ENCODE data around the gene FILIP1L. TPM values are rescaled to one million over a fixed set of nuclear protein-coding genes. Genes with fewer than 3 reads are reported as not detected.

FILIP1L gene
- total and polyA plus RNA-seq, 11 donors, result 18.2 to 120 (median 77.3) TPM

DNA sequence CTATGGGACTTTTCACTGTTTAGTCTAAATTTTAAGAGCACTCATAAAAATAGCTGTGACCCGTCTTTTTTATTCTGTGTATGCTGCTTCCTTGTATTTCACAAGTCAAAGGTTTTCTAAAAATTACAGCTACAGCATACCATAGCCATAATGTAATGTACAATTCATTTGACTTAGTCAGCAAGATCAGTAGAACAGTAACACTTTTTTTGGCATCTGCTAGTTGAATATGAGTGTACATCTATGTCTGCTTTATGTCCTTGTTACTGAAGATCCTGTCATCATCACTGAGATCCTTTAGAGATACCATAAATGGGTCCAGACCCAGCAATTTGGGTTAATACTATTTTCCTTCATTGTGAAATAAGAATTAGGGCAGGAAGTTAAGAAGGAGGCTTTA, 254.5 kb downstream of the FILIP1L start:
- WGBS, 4 donors, result 23 to 43% (median 35%) methylated on average over 1 of the region's 1 CpG
- TF ChIP-seq, protein P1, sequence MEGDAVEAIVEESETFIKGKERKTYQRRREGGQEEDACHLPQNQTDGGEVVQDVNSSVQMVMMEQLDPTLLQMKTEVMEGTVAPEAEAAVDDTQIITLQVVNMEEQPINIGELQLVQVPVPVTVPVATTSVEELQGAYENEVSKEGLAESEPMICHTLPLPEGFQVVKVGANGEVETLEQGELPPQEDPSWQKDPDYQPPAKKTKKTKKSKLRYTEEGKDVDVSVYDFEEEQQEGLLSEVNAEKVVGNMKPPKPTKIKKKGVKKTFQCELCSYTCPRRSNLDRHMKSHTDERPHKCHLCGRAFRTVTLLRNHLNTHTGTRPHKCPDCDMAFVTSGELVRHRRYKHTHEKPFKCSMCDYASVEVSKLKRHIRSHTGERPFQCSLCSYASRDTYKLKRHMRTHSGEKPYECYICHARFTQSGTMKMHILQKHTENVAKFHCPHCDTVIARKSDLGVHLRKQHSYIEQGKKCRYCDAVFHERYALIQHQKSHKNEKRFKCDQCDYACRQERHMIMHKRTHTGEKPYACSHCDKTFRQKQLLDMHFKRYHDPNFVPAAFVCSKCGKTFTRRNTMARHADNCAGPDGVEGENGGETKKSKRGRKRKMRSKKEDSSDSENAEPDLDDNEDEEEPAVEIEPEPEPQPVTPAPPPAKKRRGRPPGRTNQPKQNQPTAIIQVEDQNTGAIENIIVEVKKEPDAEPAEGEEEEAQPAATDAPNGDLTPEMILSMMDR (IDR thresholded peaks at IDR 0.05), result no peak
- TF ChIP-seq POLR2A (IDR thresholded peaks at IDR 0.05), result no peak
- peak in 2 of 4 donors; percentile 21 to 51 for ATAC-seq

DNA sequence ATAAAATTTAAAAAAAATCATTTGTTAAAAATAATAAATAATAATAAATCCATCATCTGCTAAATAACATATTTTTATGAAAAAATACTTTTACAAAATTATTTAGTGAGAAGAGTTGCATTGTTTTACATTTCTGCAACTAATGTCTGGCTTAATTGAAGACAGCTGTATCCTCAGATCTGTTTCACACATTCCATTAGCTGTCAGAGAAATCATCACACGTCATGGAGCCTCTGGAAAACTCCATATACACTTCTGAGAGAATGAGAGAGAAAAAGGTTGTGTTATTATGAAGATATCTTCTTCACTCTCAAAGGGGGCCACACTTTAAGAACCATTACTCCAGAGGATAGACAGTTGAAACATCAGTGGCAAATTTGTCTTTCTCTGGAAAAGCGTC, 255.8 kb downstream of the FILIP1L start:
- H3K4me3 ChIP-seq, result no peak overlapping the region
- no peaks in the 10 kb centered on the region for H3K27me3 ChIP-seq
- 68 to 78% (median 70%) methylated on average over 2 of the region's 2 CpGs for WGBS, 4 donors
- ATAC-seq (no peak), DNase-seq (no peak)
- H3K9me3 ChIP-seq, result no peaks in the 10 kb centered on the region
- intact Hi-C loops (cut with DNase I), result no loop called here
- peaks cover 3 to 75% (median 44%) of the 10 kb centered on the region in 12 donors for H3K4me1 ChIP-seq
- peaks cover 0 to 89% (median 57%) of the 10 kb centered on the region in 9 donors for H3K36me3 ChIP-seq
- H3K27ac ChIP-seq, result peak overlapping the region in 2 of 12 donors; percentile 21 to 89
- TF ChIP-seq, protein P1 (IDR thresholded peaks at IDR 0.05), result no peak
- TF ChIP-seq POLR2A (IDR thresholded peaks at IDR 0.05), result no peak

More for the DNA sequence above, 254.5 kb downstream of the FILIP1L start:
- Histone ChIP-seq H3K4me1 (peaks cover 3 to 83% (median 43%) of the 10 kb centered on the region in 12 donors), H3K27ac (peak overlapping the region in 6 of 12 donors; percentile 15 to 89 (median 34)), H3K4me3 (no peak overlapping the region), H3K27me3 (no peaks in the 10 kb centered on the region), H3K9me3 (no peaks in the 10 kb centered on the region), H3K36me3 (peaks cover 0 to 91% (median 52%) of the 10 kb centered on the region in 9 donors)
- intact Hi-C loops (cut with DNase I), result no loop called here
- DNase-seq, result no peak

DNA sequence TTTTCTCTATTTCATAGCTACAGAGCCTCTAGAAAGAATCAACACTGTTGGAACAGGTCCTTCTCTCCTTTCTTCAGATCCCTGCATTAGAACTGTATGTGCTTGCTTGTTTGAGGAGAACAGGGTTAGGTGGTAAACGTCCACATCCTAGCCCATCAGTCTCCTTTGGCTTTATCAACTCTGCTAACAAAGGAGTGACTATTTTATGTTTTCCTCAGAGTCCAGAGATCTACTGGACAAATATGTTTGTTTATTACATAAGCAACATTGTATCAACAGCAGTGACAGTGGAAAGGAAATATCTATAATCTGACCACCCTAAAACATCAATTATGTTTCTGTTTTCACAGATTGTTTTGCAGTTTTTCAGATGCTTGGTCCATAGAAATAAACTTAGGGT, 257.0 kb downstream of the FILIP1L start:
- no peak overlapping the region for H3K4me3 ChIP-seq

DNA sequence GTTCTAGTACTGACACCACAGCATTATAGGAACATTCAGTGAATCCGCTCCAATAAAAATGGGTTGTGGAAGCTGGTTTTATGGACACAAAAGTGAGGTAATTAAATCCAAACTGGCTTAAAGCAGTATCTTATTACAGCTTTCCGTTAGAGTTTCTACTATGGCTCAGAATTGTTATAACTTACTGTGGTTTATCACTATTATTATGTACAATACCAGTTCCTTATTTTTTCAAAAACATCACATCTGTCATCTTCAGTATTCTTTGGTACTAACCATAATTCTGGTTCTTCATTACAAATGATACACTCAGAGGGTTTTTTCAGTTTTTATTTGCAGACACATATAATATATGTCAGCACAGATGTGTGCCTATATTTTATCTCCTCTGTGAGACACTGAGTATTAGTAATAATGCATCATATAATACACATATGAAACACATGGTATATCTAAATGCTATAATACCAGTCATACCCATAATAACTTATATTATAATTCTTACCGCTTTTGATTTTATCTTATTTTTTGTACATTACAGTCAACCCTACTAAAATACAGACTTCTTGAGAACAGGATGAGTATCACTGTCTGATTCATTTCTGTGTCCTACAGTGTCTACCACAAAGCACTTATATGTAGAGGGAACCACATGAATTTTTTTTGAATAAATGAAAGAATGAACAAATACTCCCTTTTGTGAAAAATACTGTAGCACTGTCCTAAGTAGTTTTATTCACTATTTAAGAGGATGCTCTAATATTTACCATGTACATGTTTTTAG, 257.7 kb downstream of the FILIP1L start:
- TF ChIP-seq POLR2A (IDR thresholded peaks at IDR 0.05), result no peak
- TF ChIP-seq, protein P1 (IDR thresholded peaks at IDR 0.05), result no peak
- DNase-seq (no peak), ATAC-seq (no peak)
- H3K27me3 ChIP-seq, result no peaks in the 10 kb centered on the region
- no peaks in the 10 kb centered on the region for H3K9me3 ChIP-seq
- H3K36me3 ChIP-seq, result peaks cover 0 to 79% (median 47%) of the 10 kb centered on the region in 9 donors
- H3K4me1 ChIP-seq, result peaks cover 3 to 70% (median 35%) of the 10 kb centered on the region in 12 donors
- intact Hi-C loops (cut with DNase I), result no loop called here
- WGBS, 4 donors, result 77 to 91% (median 90%) methylated on average over 3 of the region's 3 CpGs
- H3K4me3 ChIP-seq, result no peak overlapping the region
- H3K27ac ChIP-seq, result peak overlapping the region in 1 of 12 donors; percentile 89

More for the DNA sequence above, 257.0 kb downstream of the FILIP1L start:
- TF ChIP-seq, protein P1 (IDR thresholded peaks at IDR 0.05), result no peak
- no peak for TF ChIP-seq POLR2A (IDR thresholded peaks at IDR 0.05)
- H3K27me3 ChIP-seq, result no peaks in the 10 kb centered on the region
- peak overlapping the region in 1 of 12 donors; percentile 89 for H3K27ac ChIP-seq
- ATAC-seq (no peak), DNase-seq (no peak)
- 53 to 73% (median 62%) methylated on average over 1 of the region's 1 CpG for WGBS, 4 donors
- intact Hi-C loops (cut with DNase I), result no loop called here
- H3K36me3 ChIP-seq, result peaks cover 0 to 85% (median 54%) of the 10 kb centered on the region in 9 donors
- no peaks in the 10 kb centered on the region for H3K9me3 ChIP-seq
- peaks cover 3 to 70% (median 41%) of the 10 kb centered on the region in 12 donors for H3K4me1 ChIP-seq

All from heart left ventricle (tissue), 16 donors.